HG03571 (cell line): ENCODE results near the gene ZCCHC17.

Source experiments
- ATAC-seq: cut with Tn5 transposase; IDR thresholded peaks from one replicate; pipeline ENCODE4 v1.9.1; 2021; ENCODE audit not compliant: unreplicated experiment

ZCCHC17 gene

DNA sequence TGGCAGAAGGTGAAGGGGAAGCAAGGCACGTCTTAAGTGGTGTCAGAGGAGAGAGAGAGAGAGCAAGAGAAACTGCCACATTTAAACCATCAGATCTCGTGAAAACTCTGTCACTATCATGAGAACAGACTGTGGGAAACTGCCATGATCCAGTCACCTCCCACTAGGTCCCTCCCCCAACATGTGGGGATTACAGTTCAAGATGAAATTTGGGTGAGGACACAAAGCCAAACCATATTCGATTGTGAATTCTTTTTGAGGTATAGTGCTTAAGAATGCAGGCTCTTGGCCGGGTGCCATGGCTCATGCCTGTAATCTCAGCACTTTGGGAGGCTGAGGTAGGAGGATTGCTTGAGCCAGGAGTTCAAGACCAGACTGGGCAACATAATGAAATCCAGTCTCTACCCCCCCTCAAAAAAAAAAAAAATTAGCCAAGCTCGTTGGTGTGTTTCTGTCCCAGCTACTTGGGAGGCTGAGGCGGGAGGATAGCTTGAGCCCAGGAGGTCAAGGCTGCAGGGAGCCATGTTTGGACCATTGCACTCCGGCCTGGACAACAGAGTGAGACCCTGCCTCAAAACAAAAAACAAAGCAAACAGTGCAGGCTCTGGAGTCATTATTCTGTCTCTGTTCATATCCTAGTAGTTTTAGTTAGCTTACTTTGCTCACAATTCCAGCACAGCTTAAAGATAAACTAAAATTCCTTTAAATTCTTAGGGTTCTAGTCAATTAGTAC, 6.0 kb downstream of the ZCCHC17 start:
- no peak for ATAC-seq

DNA sequence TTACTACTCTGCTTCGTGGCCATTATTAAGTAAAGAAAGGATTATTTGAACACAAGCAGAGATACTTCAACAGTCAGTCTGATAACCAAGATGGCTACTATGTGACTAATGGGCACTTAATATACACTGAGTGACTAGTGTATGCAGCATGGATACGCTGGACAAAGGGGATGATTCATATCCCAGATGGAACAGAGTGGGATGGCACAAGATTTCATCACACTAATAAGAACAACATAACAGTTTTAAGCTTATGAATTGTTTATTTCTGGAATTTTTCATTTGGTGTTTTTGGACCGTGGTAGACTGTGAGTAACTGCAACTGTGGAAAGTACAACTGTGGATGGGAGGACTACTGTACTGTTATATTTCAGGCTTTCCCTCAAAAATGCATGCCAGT, 9.4 kb downstream of the ZCCHC17 start:
- no peak for ATAC-seq

DNA sequence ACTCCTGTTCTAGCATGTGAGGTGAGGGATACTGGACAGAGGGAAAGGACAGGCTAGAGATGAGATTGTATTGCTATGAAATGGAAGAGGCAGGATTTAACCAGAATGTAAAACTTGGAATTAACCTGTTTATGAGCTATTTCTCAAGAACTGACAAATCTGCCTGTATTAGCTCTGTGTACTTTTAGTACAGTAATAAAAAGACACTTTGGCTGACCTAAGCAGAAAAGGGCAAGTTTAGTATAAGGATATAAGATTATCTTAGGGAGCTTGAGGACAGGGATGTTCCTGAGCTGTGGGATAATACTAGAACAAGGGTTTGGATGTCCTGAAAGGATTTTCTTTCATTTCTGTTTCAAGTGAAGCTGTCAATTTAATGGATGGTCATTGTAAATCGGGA, 11.2 kb downstream of the ZCCHC17 start:
- ATAC-seq = no peak

DNA sequence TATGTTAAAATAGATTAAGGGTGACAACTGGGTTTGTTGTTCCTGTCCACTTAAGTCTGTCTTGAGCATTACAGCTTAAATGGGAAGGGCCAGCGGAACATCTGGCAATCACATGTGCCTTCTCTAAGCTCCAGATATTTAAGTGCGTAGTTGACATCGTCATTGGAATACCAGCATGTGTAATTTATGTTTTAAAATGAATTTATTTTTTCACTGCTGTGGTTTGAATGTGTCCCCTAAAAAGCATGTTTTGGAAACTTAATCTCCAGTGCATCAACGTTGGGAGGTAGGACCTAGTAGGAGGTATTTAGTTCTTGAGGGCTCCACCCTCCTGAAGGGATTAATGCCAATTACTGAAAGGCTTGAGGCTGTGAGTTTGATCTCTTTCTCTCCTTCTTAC, 13.4 kb downstream of the ZCCHC17 start:
- ATAC-seq = no peak

DNA sequence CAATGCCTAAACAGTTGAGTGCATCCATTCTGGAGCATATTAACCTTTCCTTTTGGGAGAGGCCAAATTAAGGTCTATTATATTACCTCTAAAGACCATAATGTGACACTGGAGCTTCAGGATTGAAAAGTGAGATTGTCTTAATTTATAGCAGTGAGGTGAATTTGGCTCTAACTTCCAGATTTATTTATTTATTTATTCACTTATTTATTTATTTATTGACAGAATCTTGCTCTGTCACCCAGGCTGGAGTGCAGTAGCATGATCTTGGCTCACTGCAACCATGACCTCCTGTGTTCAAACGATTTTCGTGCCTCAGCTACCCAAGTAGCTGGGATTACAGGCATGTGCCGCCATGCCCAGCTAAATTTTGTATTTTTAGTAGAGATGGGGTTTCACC, 19.1 kb downstream of the ZCCHC17 start:
- no peak for ATAC-seq

DNA sequence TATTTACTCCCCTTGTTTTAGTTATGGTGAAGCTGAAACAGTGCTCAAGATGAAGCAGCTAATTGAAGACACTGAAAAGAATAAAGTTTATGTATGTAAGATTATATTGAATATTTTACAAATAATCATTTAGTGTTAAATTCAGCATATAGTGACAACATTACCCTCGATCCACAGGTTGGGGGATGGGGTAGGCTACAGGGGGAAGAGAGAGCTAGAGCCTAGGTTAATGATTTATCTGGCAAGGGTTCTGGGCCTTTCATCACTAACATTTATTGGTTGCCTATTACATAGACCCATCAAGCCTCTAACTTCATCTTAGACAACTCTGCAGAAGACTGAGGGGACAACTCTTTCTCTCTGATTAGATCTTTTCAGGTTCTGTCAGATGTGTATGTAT, 21.3 kb downstream of the ZCCHC17 start:
- ATAC-seq = no peak

DNA sequence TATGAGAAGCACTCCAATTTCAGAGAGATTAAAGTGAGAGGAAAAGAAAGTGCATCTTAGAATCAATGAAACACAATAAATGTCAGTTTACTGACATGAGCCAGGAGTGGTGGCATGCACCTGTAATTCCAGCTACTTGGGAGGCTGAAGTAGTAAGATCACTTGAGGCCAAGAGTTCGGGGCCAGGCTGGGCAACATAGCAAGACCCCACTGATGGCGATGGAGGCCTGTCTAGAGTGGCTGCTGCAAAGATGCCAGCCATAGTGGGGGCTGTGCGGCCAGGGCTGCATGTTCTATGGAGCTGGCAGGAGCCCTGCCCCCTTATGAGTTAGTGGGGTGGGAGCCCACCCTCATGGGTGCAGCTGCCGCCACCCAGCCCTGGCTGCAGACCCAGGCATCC, 27.3 kb downstream of the ZCCHC17 start:
- ATAC-seq = no peak

DNA sequence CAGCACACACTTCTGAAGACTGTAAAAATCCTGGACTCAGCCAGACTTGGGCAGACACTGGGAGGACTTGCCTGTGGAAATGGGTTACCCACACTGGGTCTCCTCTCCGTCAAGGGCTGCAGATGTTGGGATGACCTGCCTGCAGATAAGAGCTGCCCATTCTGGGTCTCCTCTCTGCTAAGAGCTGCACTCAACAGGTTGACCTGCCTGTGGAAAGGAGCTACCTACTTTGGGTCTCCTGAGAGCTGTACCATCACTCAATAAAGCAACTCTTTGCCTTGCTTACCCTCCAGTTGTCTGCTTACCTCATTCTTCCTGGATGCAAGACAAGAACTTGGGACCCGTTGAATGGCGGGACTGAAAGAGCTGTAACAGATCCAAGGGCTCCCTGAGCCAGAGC, 28.2 kb downstream of the ZCCHC17 start:
- ATAC-seq = no peak

DNA sequence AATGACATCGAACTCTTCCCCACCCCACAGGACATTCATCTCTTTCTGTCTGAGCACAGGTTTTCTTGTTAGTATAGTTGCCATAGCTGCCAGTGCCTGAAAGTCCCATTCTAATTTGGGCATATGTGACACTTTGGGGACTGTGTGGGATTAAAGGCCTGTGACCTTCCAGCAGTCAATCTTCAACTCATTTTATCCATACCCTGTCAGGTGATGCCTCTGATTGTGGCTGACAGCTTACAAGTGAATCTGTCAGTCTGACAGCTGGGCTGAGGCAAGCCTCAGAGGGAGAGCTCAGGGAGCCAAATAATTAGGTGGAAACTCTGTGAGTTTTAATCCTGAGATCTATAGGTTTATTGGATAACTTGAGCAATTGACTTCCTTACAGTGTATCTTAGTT, 29.6 kb downstream of the ZCCHC17 start:
- ATAC-seq = no peak

DNA sequence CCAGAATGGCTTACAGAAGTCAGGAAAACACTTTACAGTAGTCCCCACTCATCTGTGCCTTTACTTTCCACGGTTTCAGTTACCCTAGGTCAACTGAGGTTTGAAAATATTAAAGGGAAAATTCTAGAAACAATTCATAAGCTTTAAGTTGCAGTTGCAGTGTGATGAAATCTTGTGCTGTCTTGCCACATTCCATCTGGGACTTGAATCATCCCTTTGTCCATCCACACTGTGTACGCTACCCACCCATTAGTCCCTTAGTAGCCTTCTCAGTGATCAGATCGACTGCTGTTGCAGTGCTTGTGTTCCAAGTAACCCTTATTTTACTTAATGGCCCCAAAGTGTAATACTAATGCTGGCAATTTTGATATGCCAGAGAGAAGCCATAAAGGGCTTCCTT, 30.5 kb downstream of the ZCCHC17 start:
- ATAC-seq = no peak

DNA sequence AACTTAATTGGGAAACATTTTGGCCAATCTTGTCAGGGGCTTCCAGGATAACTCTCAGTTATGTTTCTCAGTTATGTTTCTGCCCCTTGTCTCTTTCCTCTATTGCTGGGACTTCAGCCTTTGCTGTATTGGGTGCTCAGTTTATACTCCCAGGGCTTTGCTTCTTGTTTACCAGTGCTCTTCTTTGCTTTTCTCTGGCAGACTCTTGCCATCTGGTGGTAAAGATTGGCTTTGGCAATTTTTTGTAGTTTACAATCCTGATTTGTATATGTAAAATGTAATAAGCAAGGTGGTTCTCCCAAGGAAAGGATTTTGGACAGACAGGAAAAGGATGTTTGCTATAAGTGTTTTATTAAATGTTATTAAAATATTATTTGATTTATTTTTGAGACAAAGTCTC, 38.2 kb downstream of the ZCCHC17 start:
- ATAC-seq = no peak

DNA sequence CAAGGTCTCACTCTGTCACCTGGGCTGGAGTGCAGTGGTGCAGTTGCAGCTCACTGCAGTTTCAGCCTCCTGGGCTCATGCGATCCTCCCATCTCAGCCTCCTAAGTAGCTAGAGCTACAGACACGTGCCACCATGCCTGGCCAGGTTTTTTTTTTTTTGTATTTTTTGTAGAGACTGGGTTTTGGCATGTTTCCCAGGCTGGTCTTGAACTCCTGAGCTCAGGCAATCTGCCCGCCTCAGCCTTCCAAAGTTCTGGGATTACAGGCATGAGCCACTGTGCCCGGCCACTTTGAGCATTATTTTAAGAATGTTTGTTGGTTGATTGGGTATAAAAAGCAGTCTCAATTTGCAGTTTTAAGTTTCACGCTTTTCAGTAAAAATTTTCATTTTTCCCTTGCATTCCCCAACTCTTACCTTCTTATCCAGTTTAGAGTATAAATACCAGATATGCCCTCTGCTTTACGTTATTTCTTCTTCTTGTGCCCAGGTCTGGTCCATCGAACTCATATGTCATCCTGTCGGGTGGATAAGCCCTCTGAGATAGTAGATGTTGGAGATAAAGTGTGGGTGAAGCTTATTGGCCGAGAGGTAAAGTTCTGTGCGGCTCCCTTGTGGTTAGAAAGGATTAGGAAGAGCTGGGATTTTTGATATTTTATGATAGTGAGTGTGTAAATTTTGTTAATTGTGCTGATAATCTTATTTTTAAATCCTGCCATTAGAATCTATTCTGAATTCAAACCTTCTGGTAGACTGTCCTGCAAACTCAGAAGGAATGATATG, 40.0 kb downstream of the ZCCHC17 start:
- no peak for ATAC-seq

DNA sequence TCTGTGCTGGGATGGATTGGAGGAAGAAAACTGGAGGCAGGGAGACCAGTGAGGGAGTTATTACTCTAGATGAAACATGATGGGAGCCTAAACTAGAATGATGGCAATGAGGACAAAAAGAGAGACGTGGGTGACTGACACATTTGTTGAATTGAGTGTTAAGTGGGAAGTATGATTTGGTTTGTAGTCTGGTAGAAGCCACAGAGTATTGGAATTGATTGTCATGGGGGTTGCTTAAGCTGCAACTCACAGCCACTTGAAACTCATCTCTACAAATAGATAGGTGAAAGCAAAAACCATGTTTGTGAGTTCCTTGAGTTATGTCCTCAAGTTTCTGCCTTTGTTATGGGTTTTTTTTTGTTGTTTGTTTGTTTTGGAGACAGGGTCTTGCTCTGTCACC, 47.7 kb downstream of the ZCCHC17 start:
- ATAC-seq = no peak

DNA sequence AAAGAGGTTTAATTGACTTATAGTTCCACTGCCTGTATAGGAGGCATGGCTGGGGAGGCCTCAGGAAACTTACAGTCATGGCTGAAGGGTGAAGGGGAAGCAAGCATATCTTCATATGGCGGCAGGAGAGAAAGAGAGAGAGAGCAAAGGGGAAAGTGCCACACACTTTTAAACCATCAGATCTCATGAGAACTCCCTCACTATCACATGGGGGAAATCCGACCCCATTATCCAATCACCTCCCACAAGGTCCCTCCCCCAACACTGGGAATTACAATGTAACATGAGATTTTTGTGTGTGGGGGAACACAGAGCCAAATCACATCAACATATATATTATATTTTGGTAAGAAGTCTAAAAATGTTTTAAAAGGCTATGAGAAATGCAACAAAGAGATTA, 48.8 kb downstream of the ZCCHC17 start:
- ATAC-seq = no peak

DNA sequence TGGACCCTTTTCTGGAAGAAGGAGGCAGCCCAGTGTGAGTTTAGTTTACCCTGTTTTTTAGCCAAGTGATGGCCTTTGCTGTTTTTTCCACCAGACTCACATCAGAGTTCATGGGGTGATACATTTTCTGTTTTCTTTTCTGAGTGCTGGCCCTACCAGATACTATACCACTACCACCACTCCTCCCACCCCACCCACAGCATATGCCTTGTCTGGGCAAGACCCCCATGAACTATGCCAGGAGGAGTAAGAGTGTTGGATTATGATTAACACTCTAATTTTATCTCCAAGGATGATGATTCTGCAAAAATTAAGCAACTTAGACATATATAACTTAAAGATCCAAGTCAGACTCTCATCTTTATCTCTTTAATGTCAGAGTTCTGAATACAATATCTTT, 50.0 kb downstream of the ZCCHC17 start:
- no peak for ATAC-seq

DNA sequence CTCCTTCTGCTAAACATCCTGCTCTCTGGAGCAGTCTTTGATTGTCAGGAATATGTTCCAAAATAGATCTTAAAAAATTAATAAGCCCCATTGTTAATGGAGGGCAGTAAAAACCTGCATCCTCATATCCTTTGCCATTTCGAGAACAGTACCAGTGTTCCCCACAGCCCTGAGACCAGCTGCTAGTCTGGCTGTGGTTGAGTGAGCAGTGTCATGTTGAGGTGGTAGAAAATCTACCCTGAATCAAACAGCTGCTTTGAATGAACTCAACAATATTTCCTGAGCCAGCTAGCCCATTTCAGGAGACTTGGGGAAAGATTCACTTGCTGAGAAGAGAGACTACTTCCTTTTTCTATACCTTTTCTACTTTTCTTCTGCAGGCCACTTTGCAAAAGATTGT, 51.6 kb downstream of the ZCCHC17 start:
- ATAC-seq = no peak

DNA sequence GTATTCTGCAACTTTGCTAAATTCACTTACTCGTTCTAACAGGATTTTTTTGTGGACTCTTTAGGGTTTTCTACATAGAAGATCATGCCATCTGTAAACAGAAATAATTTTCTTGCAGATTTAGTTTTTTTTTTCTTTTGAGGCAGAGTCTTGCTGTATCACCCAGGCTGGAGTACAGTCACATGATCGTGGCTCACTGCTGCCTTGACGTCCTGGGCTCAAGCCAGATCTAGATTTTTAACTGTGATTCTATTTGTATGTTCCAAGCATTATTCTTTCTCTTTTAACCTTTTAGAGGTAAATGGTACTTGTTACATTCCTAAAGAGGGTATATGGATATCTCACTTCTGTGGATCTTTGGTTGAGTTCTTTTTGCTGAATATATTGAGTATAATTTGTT, 57.5 kb downstream of the ZCCHC17 start:
- ATAC-seq = no peak

DNA sequence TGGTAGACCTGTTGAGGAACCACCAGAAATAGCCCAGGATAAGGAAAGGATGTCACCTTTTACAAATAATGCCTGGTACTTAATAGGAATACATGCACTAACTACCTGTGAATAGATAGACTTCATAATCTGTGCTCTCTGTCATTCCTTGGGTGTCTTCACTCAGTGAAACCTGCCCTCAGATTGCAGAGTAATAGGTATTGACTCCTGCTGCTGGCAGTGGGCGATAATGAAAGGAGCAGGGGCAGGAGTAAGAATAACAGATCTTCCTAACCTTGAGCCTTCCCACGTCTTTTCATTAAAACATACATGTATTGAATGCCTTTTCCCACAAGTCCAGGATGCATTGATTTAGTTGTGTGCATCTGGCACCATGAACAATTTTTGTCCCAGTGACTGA, 59.6 kb downstream of the ZCCHC17 start:
- no peak for ATAC-seq

DNA sequence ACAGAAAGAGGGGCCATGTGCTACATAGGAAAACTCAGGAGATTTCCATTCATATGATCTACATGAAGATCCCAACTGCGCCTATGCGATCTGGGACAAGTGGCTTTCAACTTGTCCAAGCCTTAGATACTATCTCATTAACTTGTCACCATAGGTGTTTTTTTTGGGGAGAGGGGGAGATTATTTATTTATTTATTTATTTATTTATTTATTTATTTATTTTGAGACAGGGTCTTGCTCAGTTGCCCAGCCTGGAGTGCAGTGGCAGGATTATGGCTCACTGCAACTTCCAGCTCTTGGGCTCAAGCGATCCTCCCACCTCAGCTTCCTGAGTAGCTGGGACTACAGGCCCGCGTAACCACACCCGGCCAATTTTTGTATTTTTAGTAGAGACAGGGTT, 64.8 kb downstream of the ZCCHC17 start:
- no peak for ATAC-seq

DNA sequence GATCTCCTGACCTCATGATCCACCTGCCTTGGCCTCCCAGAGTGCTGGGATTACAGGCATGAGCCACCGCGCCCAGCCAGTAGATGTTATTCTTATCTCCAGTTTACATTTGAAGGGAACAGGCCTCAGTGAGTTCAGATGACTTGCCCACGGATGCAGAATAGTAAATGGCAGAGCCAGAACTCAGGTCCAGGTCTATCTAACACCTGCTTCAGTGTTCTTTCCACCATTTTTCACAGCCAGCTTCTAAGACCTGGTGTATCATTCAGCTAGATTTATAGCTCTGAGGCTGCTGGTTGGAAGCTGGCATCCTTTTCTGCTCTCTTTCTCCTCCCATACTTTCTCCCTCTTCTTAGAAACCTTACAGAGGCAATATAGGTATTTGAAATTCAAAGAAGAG, 65.2 kb downstream of the ZCCHC17 start:
- ATAC-seq = no peak

DNA sequence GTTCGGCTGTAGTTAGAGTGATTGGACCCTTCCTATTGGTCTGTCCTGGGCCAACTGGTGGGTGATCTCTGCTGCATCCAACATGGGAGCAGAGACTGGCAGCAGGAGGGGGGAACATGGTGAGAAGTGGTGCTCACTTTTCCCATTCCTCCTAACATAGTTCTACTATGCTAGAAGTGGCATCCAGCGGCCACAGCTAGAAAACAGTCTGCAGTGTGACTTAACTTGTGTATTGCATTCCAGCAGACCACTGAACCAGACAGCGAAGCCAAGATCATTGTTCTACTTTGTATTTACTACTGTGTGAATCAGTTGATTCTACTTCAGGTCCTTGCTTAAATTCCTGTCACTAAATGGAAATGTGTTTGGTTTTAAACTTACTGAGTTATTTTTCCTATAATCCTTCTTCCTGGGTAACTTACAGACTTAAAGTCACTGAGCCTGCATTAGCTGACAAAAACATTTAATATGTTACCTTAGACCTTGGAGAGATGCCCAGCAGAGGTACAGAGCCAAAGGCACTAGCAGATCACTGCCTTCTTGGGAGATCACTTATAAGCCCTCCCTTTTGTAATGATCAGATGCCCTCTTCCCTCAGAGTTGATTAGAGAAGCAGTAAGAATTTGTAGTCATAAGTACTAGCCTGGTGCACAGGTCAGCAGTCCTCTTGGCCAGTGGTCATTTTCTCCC, 67.9 kb downstream of the ZCCHC17 start:
- no peak for ATAC-seq

DNA sequence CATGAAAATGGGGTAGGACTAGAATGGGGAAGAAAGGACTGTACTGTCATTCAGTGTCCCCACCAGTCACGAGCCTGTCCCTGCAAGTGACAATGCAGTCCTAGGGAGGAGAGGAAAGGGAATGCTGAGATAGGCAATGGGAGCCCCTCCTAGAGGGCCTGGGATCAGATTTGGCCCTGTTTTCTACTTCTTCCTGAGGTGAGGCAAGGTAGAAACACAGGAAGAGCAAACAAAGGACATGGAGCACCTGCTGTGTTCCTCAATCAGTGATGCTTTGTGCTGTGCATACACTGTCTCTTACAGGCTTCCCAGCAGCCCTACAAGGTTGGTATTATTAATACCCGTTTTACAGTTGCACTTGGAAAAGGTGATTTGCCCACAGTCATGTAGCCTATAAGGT, 70.0 kb downstream of the ZCCHC17 start:
- no peak for ATAC-seq
